RWPE2 (cell line): ENCODE measurements around the gene ZNF469.
"Not testable (repeated sequence)": the region's sequence is repeated elsewhere in the genome, so short reads cannot be mapped to it uniquely, and the experiment has no call there.

Experiments used
- ATAC-seq: fragments of 200-7000 bp; cut with Tn5 transposase; 3 replicates; pipeline ENCODE4 v1.9.1; 2021; ENCODE audit warnings: low read depth
- DNase-seq: peaks from one replicate; pipeline ENCODE4 v3.0.0-alpha.2; 2020; ENCODE audit warnings: low spot score
- H3K27ac ChIP-seq: fragments of 450-650 bp; 2 replicates; pipeline ENCODE4 v1.5.1; 2017; ENCODE audit warnings: mild to moderate bottlenecking; ENCODE audit not compliant: poor library complexity, severe bottlenecking
- H3K27me3 ChIP-seq: fragments of 250-450 bp; sonication (Bioruptor Pico); 2 replicates; pipeline ENCODE4 v1.5.1; 2021; ENCODE audit warnings: mild to moderate bottlenecking, moderate library complexity; ENCODE audit not compliant: insufficient read depth, poor library complexity, severe bottlenecking
- H3K36me3 ChIP-seq: fragments of 250-450 bp; sonication (Bioruptor Pico); 2 replicates; pipeline ENCODE4 v1.5.1; 2020; ENCODE audit warnings: low read depth, mild to moderate bottlenecking, moderate library complexity
- H3K4me1 ChIP-seq: fragments of 250-450 bp; sonication (Bioruptor Pico); 2 replicates; pipeline ENCODE4 v1.5.1; 2021; ENCODE audit warnings: mild to moderate bottlenecking, moderate library complexity; ENCODE audit not compliant: insufficient read depth, poor library complexity, severe bottlenecking
- H3K4me3 ChIP-seq: fragments of 250-450 bp; sonication (Bioruptor Pico); 2 replicates; pipeline ENCODE4 v1.5.1; 2021; ENCODE audit warnings: mild to moderate bottlenecking, moderate library complexity; ENCODE audit not compliant: severe bottlenecking
- H3K9me3 ChIP-seq: fragments of 250-450 bp; sonication (Bioruptor Pico); 2 replicates; pipeline ENCODE4 v1.5.1; 2021; ENCODE audit warnings: mild to moderate bottlenecking, moderate library complexity; ENCODE audit not compliant: severe bottlenecking
- CTCF ChIP-seq: fragments of 450-650 bp; IDR thresholded peaks from one replicate; pipeline ENCODE4 v1.5.1; 2017; ENCODE audit warnings: mild to moderate bottlenecking, moderate library complexity; ENCODE audit not compliant: poor library complexity, severe bottlenecking

ZNF469 gene

GRCh38 chr16:88356727-88357199, 26.0 kb upstream of the ZNF469 start:
- TF ChIP-seq CTCF: no peak

GRCh38 chr16:88357317-88358022, 25.3 kb upstream of the ZNF469 start:
- no peak for TF ChIP-seq CTCF
- H3K4me1 ChIP-seq: no peaks in the 10 kb centered on the region
- DNase-seq: peak; percentile 57
- H3K9me3 ChIP-seq: no peaks in the 10 kb centered on the region
- no peak overlapping the region for H3K4me3 ChIP-seq
- H3K36me3 ChIP-seq: no peaks in the 10 kb centered on the region
- H3K27me3 ChIP-seq: peaks cover 7% of the 10 kb centered on the region
- no peak overlapping the region for H3K27ac ChIP-seq
- ATAC-seq: no peak

More at GRCh38 chr16:88356727-88357199, 26.0 kb upstream of the ZNF469 start:
- Histone ChIP-seq H3K27me3 (no peaks in the 10 kb centered on the region), H3K9me3 (no peaks in the 10 kb centered on the region), H3K36me3 (no peaks in the 10 kb centered on the region), H3K27ac (no peak overlapping the region), H3K4me3 (no peak overlapping the region), H3K4me1 (no peaks in the 10 kb centered on the region)
- ATAC-seq (no peak), DNase-seq (peak; percentile 62)

- no peak for TF ChIP-seq CTCF
- H3K4me1 ChIP-seq: no peaks in the 10 kb centered on the region
- DNase-seq (peak; percentile 47), ATAC-seq (no peak)
- H3K27ac ChIP-seq: no peak overlapping the region
- H3K4me3 ChIP-seq: no peak overlapping the region
- peaks cover 8% of the 10 kb centered on the region for H3K27me3 ChIP-seq
- no peaks in the 10 kb centered on the region for H3K9me3 ChIP-seq
- no peaks in the 10 kb centered on the region for H3K36me3 ChIP-seq
These were observed 24.7 kb upstream of the ZNF469 start for GRCh38 chr16:88358023-88358420.

GRCh38 chr16:88359008-88359407, 23.8 kb upstream of the ZNF469 start:
- H3K4me1 ChIP-seq: no peaks in the 10 kb centered on the region
- DNase-seq (peak; percentile 33), ATAC-seq (no peak)
- no peak overlapping the region for H3K4me3 ChIP-seq
- peaks cover 12% of the 10 kb centered on the region for H3K27me3 ChIP-seq
- H3K9me3 ChIP-seq: no peaks in the 10 kb centered on the region
- no peak overlapping the region for H3K27ac ChIP-seq
- no peak for TF ChIP-seq CTCF
- H3K36me3 ChIP-seq: no peaks in the 10 kb centered on the region

GRCh38 chr16:88360401-88360800, 22.4 kb upstream of the ZNF469 start:
- not testable (repeated sequence) for H3K9me3 ChIP-seq, H3K4me1 ChIP-seq, H3K4me3 ChIP-seq, H3K36me3 ChIP-seq, ATAC-seq, H3K27ac ChIP-seq
- peaks cover 12% of the 10 kb centered on the region for H3K27me3 ChIP-seq
- DNase-seq: peak; percentile 26
